Breast epithelium (tissue), 4 donors: ENCODE data around the gene APRT. TPM values are rescaled to one million over a fixed set of nuclear protein-coding genes. Genes with fewer than 3 reads are reported as not detected.

Experiments used
- DNase-seq, 2 donors: peaks; one replicate each; pipeline ENCODE4 v3.0.0-alpha.2; 2019; ENCODE audit warnings: low spot score in 2 of 2
- H3K27ac ChIP-seq, 2 donors: fragments of 200-600 bp; sonication (generic) in 1 of 2; one replicate each; pipeline ENCODE4 v1.5.1; 2016 to 2019; ENCODE audit warnings: mild to moderate bottlenecking in 1 of 2
- H3K27me3 ChIP-seq, 2 donors: fragments of 200-600 bp; sonication (generic) in 1 of 2; one replicate each; pipeline versions ENCODE4 v1.5.1 to v1.6.0; 2017 to 2019; ENCODE audit warnings: control low read depth in 1 of 2, mild to moderate bottlenecking in 1 of 2
- H3K36me3 ChIP-seq: fragments of 200-600 bp; one replicate; pipeline ENCODE4 v1.5.1; 2019
- H3K4me1 ChIP-seq, 2 donors: fragments of 200-600 bp; sonication (generic); one replicate each; pipeline ENCODE4 v1.5.1; 2016 to 2019; ENCODE audit warnings: control low read depth in 1 of 2
- H3K4me3 ChIP-seq, 3 donors: fragments of 200-600 bp; sonication (generic); 1 replicate in 2 of 3; 2 replicates in 1 of 3; pipeline ENCODE4 v1.5.1; 2016 to 2019; ENCODE audit warnings: mild to moderate bottlenecking in 3 of 3, moderate library complexity in 2 of 3
- H3K9me3 ChIP-seq, 2 donors: fragments of 200-600 bp; sonication (generic) in 1 of 2; one replicate each; pipeline ENCODE4 v1.5.1; 2016 to 2019; ENCODE audit warnings: control low read depth in 1 of 2
- CTCF ChIP-seq, 3 donors: fragments of 450-650 bp; IDR thresholded peaks; one replicate each; pipeline ENCODE4 v1.5.1; 2016 to 2017; ENCODE audit warnings: antibody characterized with exemption in 3 of 3, mild to moderate bottlenecking in 3 of 3, moderate library complexity in 3 of 3
- POLR2A ChIP-seq: fragments of 450-650 bp; IDR thresholded peaks from one replicate; pipeline ENCODE4 v1.6.1; 2016; ENCODE audit warnings: antibody characterized with exemption, mild to moderate bottlenecking, moderate library complexity
- POLR2AphosphoS5 ChIP-seq, 3 donors: sonication (generic); formaldehyde crosslinking; IDR thresholded peaks; one replicate each; pipeline ENCODE4 v1.6.1; 2017; ENCODE audit warnings: antibody characterized with exemption in 3 of 3
- intact Hi-C: fragments of 100-400 bp; cut with DNase I; formaldehyde crosslinking; loops from one replicate; pipeline ENCODE4 v1.15.1; 2023; ENCODE audit warnings: low total_unique reads
- total RNA-seq, 3 donors: library from RNA; depleted of rRNA; stranded (reverse); fragments of >200 nt; gene quantifications; one replicate each; pipeline ENCODE4 v1.1.0, GENCODE V29; 2016

Gene APRT
- total RNA-seq, 3 donors from 2014 or later = 93.8 to 152 (median 126) TPM

- H3K4me1 ChIP-seq = peaks cover 34 to 57% of the 10 kb centered on the region in 2 donors
- no peaks in the 10 kb centered on the region for H3K9me3 ChIP-seq
- TF ChIP-seq POLR2A (no peak), POLR2AphosphoS5 (IDR thresholded peaks at IDR 0.05) (peak in 1 of 3 donors; percentile 40)
- DNase-seq = peak in 1 of 2 donors; percentile 84
- no peaks in the 10 kb centered on the region for H3K36me3 ChIP-seq
- H3K27ac ChIP-seq = peak overlapping the region; percentile 90 to 93
- intact Hi-C loops = no loop called here
- no peaks in the 10 kb centered on the region for H3K27me3 ChIP-seq
- peak overlapping the region in 2 of 3 donors; percentile 34 to 58 for H3K4me3 ChIP-seq
Observed at GRCh38 chr16:88769617-88770460, 41.9 kb downstream of the APRT start.

GRCh38 chr16:88768071-88768783, 43.5 kb downstream of the APRT start:
- TF ChIP-seq POLR2A = no peak
- TF ChIP-seq CTCF (IDR thresholded peaks at IDR 0.05) = no peak
- no peak for TF ChIP-seq POLR2AphosphoS5 (IDR thresholded peaks at IDR 0.05)
- no peaks in the 10 kb centered on the region for H3K9me3 ChIP-seq
- peak overlapping the region in 2 of 3 donors; percentile 23 to 58 for H3K4me3 ChIP-seq
- peak in 1 of 2 donors; percentile 64 for DNase-seq
- H3K27me3 ChIP-seq = no peaks in the 10 kb centered on the region
- H3K27ac ChIP-seq = peak overlapping the region; percentile 90 to 93
- peaks cover 42 to 54% of the 10 kb centered on the region in 2 donors for H3K4me1 ChIP-seq
- H3K36me3 ChIP-seq = no peaks in the 10 kb centered on the region
- intact Hi-C loops = no loop called here

GRCh38 chr16:88767546-88768070, 44.1 kb downstream of the APRT start:
- H3K9me3 ChIP-seq = no peaks in the 10 kb centered on the region
- peaks cover 41 to 54% of the 10 kb centered on the region in 2 donors for H3K4me1 ChIP-seq
- peak overlapping the region in 2 of 3 donors; percentile 23 to 58 for H3K4me3 ChIP-seq
- no peak for TF ChIP-seq CTCF (IDR thresholded peaks at IDR 0.05)
- no peak for TF ChIP-seq POLR2A
- TF ChIP-seq POLR2AphosphoS5 (IDR thresholded peaks at IDR 0.05) = no peak
- H3K27me3 ChIP-seq = no peaks in the 10 kb centered on the region
- H3K27ac ChIP-seq = peak overlapping the region; percentile 90 to 93
- intact Hi-C loops = no loop called here
- no peak for DNase-seq
- no peaks in the 10 kb centered on the region for H3K36me3 ChIP-seq

GRCh38 chr16:88766975-88767374, 44.8 kb downstream of the APRT start:
- DNase-seq = no peak
- Histone ChIP-seq H3K4me3 (peak overlapping the region in 1 of 3 donors; percentile 58), H3K4me1 (peaks cover 44 to 54% of the 10 kb centered on the region in 2 donors), H3K27me3 (no peaks in the 10 kb centered on the region), H3K27ac (peak overlapping the region; percentile 90 to 93), H3K9me3 (no peaks in the 10 kb centered on the region), H3K36me3 (no peaks in the 10 kb centered on the region)
- intact Hi-C loops = no loop called here
- TF ChIP-seq CTCF (IDR thresholded peaks at IDR 0.05) = no peak

GRCh38 chr16:88764913-88765349, 46.8 kb downstream of the APRT start:
- peak; percentile 89 for DNase-seq

More at GRCh38 chr16:88764913-88765349, 46.8 kb downstream of the APRT start:
- intact Hi-C loops = no loop called here
- peak overlapping the region; percentile 68 to 90 for H3K27ac ChIP-seq
- peak overlapping the region in 1 of 3 donors; percentile 31 for H3K4me3 ChIP-seq
- peaks cover 31 to 51% of the 10 kb centered on the region in 2 donors for H3K4me1 ChIP-seq
- H3K9me3 ChIP-seq = no peaks in the 10 kb centered on the region
- no peaks in the 10 kb centered on the region for H3K36me3 ChIP-seq
- TF ChIP-seq POLR2A (no peak), POLR2AphosphoS5 (IDR thresholded peaks at IDR 0.05) (peak in 2 of 3 donors; percentile 41 to 71)
- H3K27me3 ChIP-seq = no peaks in the 10 kb centered on the region
